Kidney (tissue), 14 donors: ENCODE results near the gene MASP1. TPM values are rescaled to one million over a fixed set of nuclear protein-coding genes. Genes with fewer than 3 reads are reported as not detected.

Experiments used
- DNase-seq, 5 donors: peaks; one replicate each; pipeline ENCODE4 v3.0.0-alpha.2; 2013 to 2020
- FAIRE-seq: peaks from 2 replicates; lab custom pipeline; 2012; peaks lifted over from hg19 to GRCh38; lab: Jason Lieb, UNC
- H3K27ac ChIP-seq, 2 donors: one replicate each; pipeline ENCODE4 v1.7.0; 2013; ENCODE audit warnings: low read depth in 2 of 2, low read length in 2 of 2, inconsistent platforms in 1 of 2
- H3K27me3 ChIP-seq: one replicate; pipeline ENCODE4 v1.7.1; 2013; ENCODE audit warnings: low read length, inconsistent platforms; ENCODE audit not compliant: control insufficient read depth, insufficient read depth
- H3K36me3 ChIP-seq, 3 donors: one replicate each; pipeline versions ENCODE4 v1.7.0 to v1.7.1; 2013; ENCODE audit warnings: low read length in 3 of 3, control low read depth in 1 of 3, inconsistent platforms in 1 of 3; ENCODE audit not compliant: insufficient read depth in 3 of 3, control insufficient read depth in 2 of 3
- H3K4me1 ChIP-seq, 3 donors: one replicate each; pipeline versions ENCODE4 v1.7.0 to v1.7.1; 2013; ENCODE audit warnings: low read length in 3 of 3, inconsistent platforms in 1 of 3, low read depth in 1 of 3; ENCODE audit not compliant: control insufficient read depth in 2 of 3, insufficient read depth in 2 of 3
- H3K4me3 ChIP-seq, 3 donors: one replicate each; pipeline versions ENCODE4 v1.7.0 to v1.8.1; 2013; ENCODE audit warnings: low read length in 3 of 3, control low read depth in 1 of 3, inconsistent platforms in 1 of 3
- H3K9ac ChIP-seq, 3 donors: one replicate each; pipeline versions ENCODE4 v1.7.0 to v1.7.1; 2013; ENCODE audit warnings: low read length in 3 of 3, control low read depth in 1 of 3, inconsistent platforms in 1 of 3
- H3K9me3 ChIP-seq, 3 donors: one replicate each; pipeline versions ENCODE4 v1.7.0 to v1.7.1; 2013; ENCODE audit warnings: low read length in 3 of 3, control low read depth in 1 of 3, inconsistent platforms in 1 of 3; ENCODE audit not compliant: control insufficient read depth in 2 of 3, insufficient read depth in 1 of 3
- intact Hi-C: fragments of 100-400 bp; cut with DNase I; formaldehyde crosslinking; loops from one replicate; pipeline ENCODE4 v1.11.1; 2022
- polyA plus RNA-seq: library from polyadenylated mRNA; stranded (reverse); fragments of 350-450 nt; fragmentation: Illumina TruSeq; extraction: RNeasy Lipid Tissue Mini Kit (QIAGEN cat#74804); gene quantifications from one replicate; pipeline ENCODE4 v1.2.3, GENCODE V29; 2014; ENCODE audit warnings: low read depth, low replicate concordance; ENCODE audit not compliant: insufficient read depth
- total RNA-seq: library from RNA; stranded (reverse); fragmentation: NEBNext Ultra II Directional; extraction: Animal tissue kit (Norgen Biotek cat#: 25700); gene quantifications from one replicate; pipeline ENCODE4 v1.2.1, GENCODE V29; 2021
- TF ChIP-seq, protein P1 (sequence below): IDR thresholded peaks from 3 replicates; pipeline ENCODE4 v1.5.1; 2012; ENCODE audit warnings: mild to moderate bottlenecking, moderate library complexity, borderline replicate concordance; ENCODE audit not compliant: insufficient read depth; ENCODE audit errors: extremely low read depth
- donor health status: control.
- donor health status: control.
- donor health status: control.
- donor health status: control.
- donor health status: control.
- donor health status: DM: yes; HTN: yes; CAD: no.
- donor health status: Normal renal cell carcinoma (clear cell type).

Gene MASP1
- total and polyA plus RNA-seq, 2 donors from 2014 or later: 2.8 to 4.8 TPM

DNA sequence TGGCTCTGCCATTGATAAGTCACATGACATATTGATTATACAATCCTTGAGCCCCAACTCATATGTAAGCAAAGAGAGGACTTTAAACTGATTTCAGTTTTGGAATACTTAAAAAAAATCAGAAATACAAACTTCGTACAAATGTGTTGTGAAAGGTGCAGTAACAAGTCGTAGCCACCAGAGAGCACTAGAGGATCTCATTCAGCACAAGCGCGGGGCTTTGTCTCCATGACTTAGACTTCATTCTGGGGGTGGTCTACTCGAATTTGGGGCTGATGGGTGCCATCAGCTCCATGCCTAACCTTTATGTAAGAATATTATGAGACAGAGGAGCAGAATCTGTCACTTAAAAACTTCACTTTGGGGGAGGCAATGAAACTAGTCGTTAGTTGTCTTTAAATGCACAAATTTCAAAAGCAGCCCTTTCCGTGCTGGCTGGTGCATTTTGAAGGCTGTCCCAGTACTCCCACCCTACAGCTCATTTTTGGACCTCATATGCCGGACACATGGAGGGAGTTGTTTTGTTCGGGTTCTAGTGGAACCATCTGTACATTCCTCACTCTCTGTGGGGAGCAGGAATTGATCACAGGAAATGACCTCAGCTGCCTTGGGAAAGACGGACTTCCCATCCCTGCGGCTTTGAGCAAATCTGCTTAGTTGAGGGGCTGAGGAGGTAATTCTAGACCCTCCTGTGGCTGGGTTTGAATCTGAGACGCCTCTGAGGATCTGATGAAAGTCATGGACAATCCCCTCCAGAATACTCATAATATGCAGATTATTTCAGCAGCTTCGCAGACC lies 27.5 kb upstream of the MASP1 start:
- H3K36me3 ChIP-seq: no peaks in the 10 kb centered on the region
- H3K27me3 ChIP-seq: no peaks in the 10 kb centered on the region
- DNase-seq (peak in 4 of 5 donors; percentile 45 to 83 (median 66)), FAIRE-seq (no peak)
- H3K27ac ChIP-seq: no peak overlapping the region
- no peaks in the 10 kb centered on the region for H3K9me3 ChIP-seq
- peak overlapping the region; percentile 0 to 59 (median 44) for H3K4me3 ChIP-seq
- H3K9ac ChIP-seq: no peak overlapping the region
- peaks cover 0 to 5% (median 5%) of the 10 kb centered on the region in 3 donors for H3K4me1 ChIP-seq
- TF ChIP-seq, protein P1, sequence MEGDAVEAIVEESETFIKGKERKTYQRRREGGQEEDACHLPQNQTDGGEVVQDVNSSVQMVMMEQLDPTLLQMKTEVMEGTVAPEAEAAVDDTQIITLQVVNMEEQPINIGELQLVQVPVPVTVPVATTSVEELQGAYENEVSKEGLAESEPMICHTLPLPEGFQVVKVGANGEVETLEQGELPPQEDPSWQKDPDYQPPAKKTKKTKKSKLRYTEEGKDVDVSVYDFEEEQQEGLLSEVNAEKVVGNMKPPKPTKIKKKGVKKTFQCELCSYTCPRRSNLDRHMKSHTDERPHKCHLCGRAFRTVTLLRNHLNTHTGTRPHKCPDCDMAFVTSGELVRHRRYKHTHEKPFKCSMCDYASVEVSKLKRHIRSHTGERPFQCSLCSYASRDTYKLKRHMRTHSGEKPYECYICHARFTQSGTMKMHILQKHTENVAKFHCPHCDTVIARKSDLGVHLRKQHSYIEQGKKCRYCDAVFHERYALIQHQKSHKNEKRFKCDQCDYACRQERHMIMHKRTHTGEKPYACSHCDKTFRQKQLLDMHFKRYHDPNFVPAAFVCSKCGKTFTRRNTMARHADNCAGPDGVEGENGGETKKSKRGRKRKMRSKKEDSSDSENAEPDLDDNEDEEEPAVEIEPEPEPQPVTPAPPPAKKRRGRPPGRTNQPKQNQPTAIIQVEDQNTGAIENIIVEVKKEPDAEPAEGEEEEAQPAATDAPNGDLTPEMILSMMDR: peak; percentile 91
- intact Hi-C loops: loop anchor here (5.0 kb wide), 1 partner anchor 358 kb away; no protein-coding TSS in a partner anchor

DNA sequence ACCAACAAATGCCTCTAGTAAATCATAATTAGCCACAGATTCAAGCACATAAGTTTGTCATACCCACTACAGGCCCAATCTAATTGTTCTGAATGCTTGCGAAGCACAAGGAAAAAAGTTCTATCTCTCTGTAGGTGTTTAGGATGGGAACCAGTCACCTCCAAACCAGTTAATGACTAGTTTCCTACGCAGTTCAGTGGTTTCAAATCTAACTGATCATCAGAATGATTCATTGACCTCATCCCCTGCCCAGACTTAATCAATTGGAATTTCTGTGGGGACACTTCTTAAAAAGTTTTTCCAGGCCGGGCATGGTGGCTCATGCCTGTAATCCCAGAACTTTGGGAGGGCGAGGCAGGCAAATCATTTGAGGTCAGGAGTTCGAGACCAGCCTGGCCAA lies 24.3 kb upstream of the MASP1 start:
- H3K27me3 ChIP-seq: no peaks in the 10 kb centered on the region
- DNase-seq: no peak
- H3K36me3 ChIP-seq: no peaks in the 10 kb centered on the region
- no peak for FAIRE-seq
- no peak overlapping the region for H3K9ac ChIP-seq
- TF ChIP-seq, protein P1: no peak
- peaks cover 0 to 5% (median 5%) of the 10 kb centered on the region in 3 donors for H3K4me1 ChIP-seq
- intact Hi-C loops: loop anchor here (5.0 kb wide), 1 partner anchor 361 kb away; no protein-coding TSS in a partner anchor
- no peaks in the 10 kb centered on the region for H3K9me3 ChIP-seq
- no peak overlapping the region for H3K27ac ChIP-seq
- no peak overlapping the region for H3K4me3 ChIP-seq

DNA sequence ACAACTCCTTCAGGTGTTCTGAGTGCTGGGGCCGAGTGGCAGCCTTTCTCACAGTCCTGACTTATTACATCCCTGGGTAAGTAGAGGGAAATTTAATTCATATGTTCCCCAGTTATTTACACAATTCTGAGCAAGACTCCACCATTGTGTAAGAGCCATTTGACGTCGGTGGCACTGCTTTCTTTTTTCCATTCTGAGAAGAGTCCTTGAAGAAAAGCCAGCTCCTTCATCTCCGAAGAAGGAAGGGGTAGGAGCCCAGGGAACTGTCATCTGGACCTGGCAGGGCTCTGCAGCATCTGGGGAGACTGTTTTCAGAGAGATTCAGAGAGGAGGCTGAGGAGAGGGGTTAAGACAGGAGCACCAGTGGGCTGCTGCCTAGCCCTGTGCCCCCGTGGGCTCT lies 22.6 kb upstream of the MASP1 start:
- Histone ChIP-seq H3K4me3 (no peak overlapping the region), H3K27me3 (no peaks in the 10 kb centered on the region), H3K36me3 (no peaks in the 10 kb centered on the region), H3K9ac (no peak overlapping the region), H3K9me3 (no peaks in the 10 kb centered on the region), H3K4me1 (peaks cover 0 to 3% (median under 1%) of the 10 kb centered on the region in 3 donors), H3K27ac (no peak overlapping the region)
- intact Hi-C loops: no loop called here
- FAIRE-seq: no peak
- TF ChIP-seq, protein P1: no peak
- no peak for DNase-seq
